H1 (cell line): ENCODE results near the gene CDC5L. TPM values are rescaled to one million over a fixed set of nuclear protein-coding genes. Genes with fewer than 3 reads are reported as not detected.

Experiments
- CTCF ChIA-PET: fragments of 300-600 bp; sonication (Branson Sonifier 250); formaldehyde crosslinking; loops from one replicate; lab custom pipeline; 2021; ENCODE audit not compliant: partially characterized antibody; lab: Charles Lee
- POLR2A ChIA-PET: fragments of 300-600 bp; sonication (Branson Sonifier 250); formaldehyde crosslinking; loops from one replicate; lab custom pipeline; 2021; ENCODE audit warnings: inconsistent platforms; ENCODE audit not compliant: partially characterized antibody; lab: Charles Lee
- DNase-seq, 2 experiments: peaks; one replicate each; pipeline versions ENCODE4 v3.0.0 to v3.0.0-alpha.2; 2010 to 2022; ENCODE audit warnings: low spot score in 2 of 2, low read depth in 1 of 2, mixed read lengths in 1 of 2
- FAIRE-seq: peaks from 2 replicates; lab custom pipeline; 2011; peaks lifted over from hg19 to GRCh38; lab: Jason Lieb, UNC
- H2AFZ ChIP-seq: 2 replicates; pipeline ENCODE4 v1.8.1; 2012; ENCODE audit warnings: low read length, inconsistent platforms
- H2AK5ac ChIP-seq: 2 replicates; pipeline ENCODE4 v1.6.1; 2013; ENCODE audit warnings: low read depth, low read length
- H2BK120ac ChIP-seq: replicated peaks from 2 replicates; pipeline ENCODE3; 2013; ENCODE audit warnings: low read depth, low read length, inconsistent platforms
- H2BK12ac ChIP-seq: 2 replicates; pipeline ENCODE4 v1.6.1; 2013; ENCODE audit warnings: low read depth, low read length
- H2BK15ac ChIP-seq: 2 replicates; pipeline ENCODE4 v1.6.1; 2013; ENCODE audit warnings: low read length
- H2BK20ac ChIP-seq: 2 replicates; pipeline ENCODE4 v1.6.1; 2013; ENCODE audit warnings: low read length
- H2BK5ac ChIP-seq: 2 replicates; pipeline ENCODE4 v1.6.1; 2013; ENCODE audit warnings: low read depth, low read length
- H3K14ac ChIP-seq: 2 replicates; pipeline ENCODE4 v1.6.1; 2013; ENCODE audit warnings: inconsistent platforms; ENCODE audit not compliant: insufficient read length
- H3K18ac ChIP-seq: 2 replicates; pipeline ENCODE4 v1.6.1; 2013; ENCODE audit warnings: low read length; ENCODE audit errors: extremely low read depth
- H3K23ac ChIP-seq: 2 replicates; pipeline ENCODE4 v1.6.1; 2013; ENCODE audit warnings: inconsistent platforms; ENCODE audit not compliant: insufficient read length
- H3K23me2 ChIP-seq: 2 replicates; pipeline ENCODE4 v1.6.1; 2013; ENCODE audit warnings: low read depth, low read length
- H3K27ac ChIP-seq: 2 replicates; pipeline ENCODE4 v1.6.1; 2011; ENCODE audit warnings: low read depth, low read length, inconsistent platforms
- H3K27me3 ChIP-seq, 4 experiments: replicated peaks in 1 of 4; 1 replicate in 1 of 4; 2 replicates in 3 of 4; pipeline versions ENCODE4 v1.6.1 to v1.8.1; 2011 to 2013; ENCODE audit warnings: low read length in 3 of 4, mild to moderate bottlenecking in 3 of 4, inconsistent platforms in 2 of 4, mixed read lengths in 2 of 4, moderate library complexity in 1 of 4; ENCODE audit not compliant: control insufficient read depth in 3 of 4, insufficient read depth in 3 of 4; ENCODE audit errors: extremely low read depth in 1 of 4
- H3K36me3 ChIP-seq, 4 experiments: 2 replicates each; pipeline versions ENCODE4 v1.6.1 to v1.8.1; 2011 to 2013; ENCODE audit warnings: mild to moderate bottlenecking in 4 of 4, low read length in 3 of 4, moderate library complexity in 2 of 4, control low read depth in 1 of 4, inconsistent platforms in 1 of 4; ENCODE audit not compliant: insufficient read depth in 4 of 4, control insufficient read depth in 2 of 4
- H3K4ac ChIP-seq: replicated peaks from 2 replicates; pipeline ENCODE3; 2013; ENCODE audit warnings: low read length, low read depth, mixed read lengths, inconsistent platforms; ENCODE audit not compliant: insufficient read length
- H3K4me1 ChIP-seq, 4 experiments: replicated peaks in 1 of 4; 1 replicate in 1 of 4; 2 replicates in 3 of 4; pipeline versions ENCODE4 v1.6.1 to v1.8.1; 2011 to 2013; ENCODE audit warnings: low read length in 3 of 4, inconsistent platforms in 2 of 4, mixed read lengths in 1 of 4; ENCODE audit not compliant: insufficient read depth in 4 of 4, control insufficient read depth in 3 of 4
- H3K4me2 ChIP-seq, 2 experiments: 2 replicates each; pipeline versions ENCODE4 v1.6.1 to v1.8.1; 2011 to 2013; ENCODE audit warnings: low read depth in 2 of 2, low read length in 2 of 2, control low read depth in 1 of 2, inconsistent platforms in 1 of 2, mild to moderate bottlenecking in 1 of 2; ENCODE audit not compliant: insufficient read depth in 1 of 2
- H3K4me3 ChIP-seq, 4 experiments: fragments of 200-600, 300-600 bp in 1 of 4; sonication (generic), shearing (Covaris generic), sonication (Bioruptor Twin) in 1 of 4; 2 replicates each; pipeline versions ENCODE4 v1.5.1 to v1.8.1; 2011 to 2016; ENCODE audit warnings: low read length in 4 of 4, low read depth in 3 of 4, control low read depth in 2 of 4, inconsistent platforms in 2 of 4, mild to moderate bottlenecking in 2 of 4, mixed read lengths in 1 of 4, moderate library complexity in 1 of 4; ENCODE audit not compliant: insufficient read depth in 2 of 4; ENCODE audit errors: extremely low read depth in 1 of 4
- H3K56ac ChIP-seq: replicated peaks from 2 replicates; pipeline ENCODE3; 2013; ENCODE audit warnings: low read depth, mild to moderate bottlenecking, mixed read lengths, low read length, inconsistent platforms; ENCODE audit not compliant: insufficient read length
- H3K79me1 ChIP-seq: 2 replicates; pipeline ENCODE4 v1.6.1; 2013; ENCODE audit warnings: low read depth, low read length, control low read depth
- H3K79me2 ChIP-seq, 2 experiments: 2 replicates each; pipeline versions ENCODE4 v1.6.1 to v1.8.1; 2012 to 2013; ENCODE audit warnings: low read length in 2 of 2, mild to moderate bottlenecking in 2 of 2, inconsistent platforms in 1 of 2; ENCODE audit not compliant: insufficient read depth in 2 of 2, control insufficient read depth in 1 of 2
- H3K9ac ChIP-seq, 4 experiments: replicated peaks in 1 of 4; 1 replicate in 1 of 4; 2 replicates in 3 of 4; pipeline versions ENCODE4 v1.6.1 to v1.8.1; 2011 to 2013; ENCODE audit warnings: low read depth in 3 of 4, low read length in 3 of 4, control low read depth in 2 of 4, mild to moderate bottlenecking in 2 of 4, moderate library complexity in 2 of 4, inconsistent platforms in 1 of 4; ENCODE audit errors: extremely low read depth in 1 of 4
- H3K9me3 ChIP-seq, 2 experiments: 2 replicates each; pipeline versions ENCODE4 v1.6.1 to v1.8.1; 2012 to 2013; ENCODE audit warnings: mild to moderate bottlenecking in 2 of 2, moderate library complexity in 2 of 2, control low read depth in 1 of 2, inconsistent platforms in 1 of 2, low read depth in 1 of 2, low read length in 1 of 2, mixed read lengths in 1 of 2; ENCODE audit not compliant: insufficient read depth in 2 of 2
- H4K20me1 ChIP-seq, 2 experiments: replicated peaks in 1 of 2; 2 replicates each; pipeline versions ENCODE3 to v1.8.1; 2011 to 2013; ENCODE audit warnings: inconsistent platforms in 2 of 2, low read length in 2 of 2, mild to moderate bottlenecking in 1 of 2; ENCODE audit not compliant: insufficient read depth in 2 of 2, control insufficient read depth in 1 of 2
- H4K5ac ChIP-seq: 2 replicates; pipeline ENCODE4 v1.6.1; 2013; ENCODE audit warnings: low read length, low read depth, mixed read lengths, inconsistent platforms; ENCODE audit not compliant: insufficient read length
- H4K8ac ChIP-seq: 2 replicates; pipeline ENCODE4 v1.8.0; 2013; ENCODE audit warnings: mild to moderate bottlenecking, moderate library complexity, low read length, inconsistent platforms; ENCODE audit not compliant: insufficient read depth; ENCODE audit errors: extremely low read depth
- H4K91ac ChIP-seq: replicated peaks from 2 replicates; pipeline ENCODE3; 2013; ENCODE audit warnings: low read length, mixed read lengths, inconsistent platforms; ENCODE audit not compliant: insufficient read length
- BRCA1 ChIP-seq: IDR thresholded peaks from 2 replicates; pipeline ENCODE4 v1.6.1; 2012; ENCODE audit warnings: low read depth, low read length, improper control_type of control experiment
- CBX5 ChIP-seq: fragments of 300-800, 300-1000 bp; sonication (generic); IDR thresholded peaks from 2 replicates; pipeline ENCODE4 v1.7.1; 2016; ENCODE audit warnings: antibody characterized with exemption, low read length, low read depth
- CREB1 ChIP-seq: IDR thresholded peaks from 2 replicates; pipeline ENCODE4 v1.6.1; 2012; ENCODE audit warnings: inconsistent platforms
- GTF2F1 ChIP-seq: IDR thresholded peaks from 2 replicates; pipeline ENCODE4 v1.6.1; 2012; ENCODE audit warnings: low read depth, low read length, improper control_type of control experiment, borderline replicate concordance
- HDAC2 ChIP-seq, 2 experiments: fragments of 300-600 bp in 1 of 2; sonication (generic) in 1 of 2; IDR thresholded peaks; 2 replicates each; pipeline ENCODE4 v1.6.1; 2011 to 2012; ENCODE audit warnings: low read depth in 2 of 2, low read length in 2 of 2, mild to moderate bottlenecking in 2 of 2, moderate library complexity in 2 of 2, borderline replicate concordance in 1 of 2, inconsistent platforms in 1 of 2
- HDAC6 ChIP-seq: IDR thresholded peaks from one replicate; pipeline ENCODE4 v1.7.1; 2012; ENCODE audit warnings: low read depth, mild to moderate bottlenecking, inconsistent platforms, low read length, moderate library complexity
- SIX5 ChIP-seq: IDR thresholded peaks from 2 replicates; pipeline ENCODE4 v1.6.1; 2011; ENCODE audit warnings: mild to moderate bottlenecking, low read depth, low read length
- ZNF274 ChIP-seq: IDR thresholded peaks from 2 replicates; pipeline ENCODE4 v1.7.0; 2012; ENCODE audit warnings: low read length, borderline replicate concordance; ENCODE audit errors: extremely low read depth
- WGBS, 2 experiments: shearing (Covaris generic) in 1 of 2; methylation state at CpG; one replicate each; pipeline versions ENCODE4 v1.1.6 to v1.1.7; 2013 to 2015; ENCODE audit warnings: low lambda C conversion rate in 2 of 2, mixed read lengths in 2 of 2, inconsistent platforms in 1 of 2, low coverage in 1 of 2, missing lambda C conversion rate in 1 of 2; ENCODE audit not compliant: insufficient replicate concordance in 2 of 2, insufficient coverage in 1 of 2, insufficient read length in 1 of 2; ENCODE audit errors: extremely low coverage in 1 of 2, missing lambda C conversion rate in 1 of 2; 5-methylcytosine and 5-hydroxymethylcytosine counted together
- polyA plus RNA-seq, 7 experiments: library from polyadenylated mRNA; depleted of rRNA in 3 of 7; stranded (reverse) in 5 of 7; unstranded in 2 of 7; fragments of >200 nt in 5 of 7; fragments of 200-250 nt in 2 of 7; gene quantifications; 1 replicate in 5 of 7; 2 replicates in 1 of 7; 4 replicates in 1 of 7; pipeline versions ENCODE4 v1.2.1 to v1.2.3, GENCODE V29; 2011 to 2013; ENCODE audit warnings: missing spikeins in 2 of 7, mixed read lengths in 2 of 7
- total RNA-seq: library from RNA; stranded (reverse); fragmentation: NEBNext Ultra II Directional; extraction: Animal tissue kit (Norgen Biotek cat#: 25700); gene quantifications from 2 replicates; pipeline ENCODE4 v1.2.1, GENCODE V29; 2021

Gene CDC5L
- total and polyA plus RNA-seq, 2 of the 8 experiments (the other 6 are each of a cell fraction or from before 2014, with no cell fraction given): 8.4 to 32.8 TPM

DNA sequence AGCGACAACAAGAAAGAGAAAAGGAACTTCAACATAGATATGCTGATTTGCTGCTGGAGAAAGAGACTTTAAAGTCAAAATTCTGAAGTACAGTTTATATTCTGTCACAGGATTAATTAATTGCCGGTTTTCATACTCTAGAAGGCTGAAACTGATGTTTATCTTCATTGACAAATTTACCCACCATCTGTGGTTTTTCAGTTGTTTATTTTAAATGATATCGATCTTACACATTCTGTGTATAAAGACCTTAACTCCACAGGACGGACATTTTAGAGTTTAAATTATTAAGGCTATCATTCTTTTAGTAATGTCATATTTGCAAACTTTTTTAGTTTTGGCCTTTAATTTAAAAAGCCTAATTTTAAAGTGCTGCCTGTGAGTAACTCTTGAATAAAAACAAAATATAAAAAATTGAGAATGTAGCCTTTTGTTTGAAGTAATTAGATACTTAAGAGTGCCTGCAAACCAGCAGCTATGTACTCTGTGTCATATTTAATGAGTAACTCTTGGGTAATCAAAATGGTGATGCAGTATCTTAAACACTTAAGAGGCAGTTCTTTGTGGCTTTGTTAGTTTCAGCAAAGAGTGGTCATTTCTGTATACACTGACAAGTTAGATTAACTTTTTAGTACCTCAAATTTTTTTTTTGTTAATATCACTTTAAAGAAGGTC is 59.3 kb downstream of the CDC5L start:
- Histone ChIP-seq H2BK20ac (no peak overlapping the region), H3K23me2 (peaks cover 2% of the 10 kb centered on the region; the same call in 1 of the 2 replicates), H3K79me1 (peaks cover 3% of the 10 kb centered on the region; the same call in 1 of the 2 replicates), H3K4me3 (no peak overlapping the region), H2AFZ (no peak overlapping the region), H3K56ac (no peak overlapping the region), H3K23ac (no peak overlapping the region), H3K36me3 (peaks cover 0 to 27% (median 14%) of the 10 kb centered on the region in 4 experiments; a peak in 6 of 8 replicates), H4K5ac (no peak overlapping the region), H3K79me2 (0 out of 4 replicates have a peak, but pooled peaks cover 0 to 8% of the 10 kb centered on the region in 2 experiments), H3K27ac (no peak overlapping the region), H3K27me3 (no peaks in the 10 kb centered on the region), H3K9me3 (no peaks in the 10 kb centered on the region; a peak in 2 of 4 replicates), H2BK5ac (no peak overlapping the region), H3K4me1 (no peaks in the 10 kb centered on the region), H3K9ac (no peak overlapping the region), H3K18ac (no peak overlapping the region), H2BK120ac (no peak overlapping the region), H4K20me1 (peaks cover 0 to 2% of the 10 kb centered on the region in 2 experiments), H2BK15ac (no peak overlapping the region), H2BK12ac (no peak overlapping the region), H2AK5ac (no peak overlapping the region), H3K4ac (no peak overlapping the region), H3K14ac (no peak overlapping the region), H3K4me2 (no peak overlapping the region), H4K91ac (no peak overlapping the region), H4K8ac (no peak overlapping the region)
- FAIRE-seq (no peak), DNase-seq (no peak)
- 93% methylated on average over 4 of the region's 4 CpGs; no CpG with 5 or more reads in 1 of the 2 experiments for WGBS, 2 experiments
- ChIA-PET CTCF (interaction anchor here (0.6 to 2.7 kb wide), 4 partner anchors 9 to 181 kb away, joined by 3 to 12 read pairs (median 4); no protein-coding TSS in a partner anchor), POLR2A (interaction anchor here (1.6 kb wide), 1 partner anchor 10 kb away, joined by 5 read pairs; no protein-coding TSS in a partner anchor)
- no peak for TF ChIP-seq HDAC2 (IDR thresholded peaks at IDR 0.05; ENCODE audit: borderline replicate concordance in 1 of 2, low read depth in 2 of 2, low read length in 2 of 2)
- TF ChIP-seq HDAC6: no peak
- TF ChIP-seq CREB1: no peak
- no peak for TF ChIP-seq CBX5
- TF ChIP-seq GTF2F1: no peak
- TF ChIP-seq SIX5: no peak
- TF ChIP-seq ZNF274: no peak
- no peak for TF ChIP-seq BRCA1
